GM18505 (cell line): ENCODE measurements around the gene DENND5A.

Source experiments
- ATAC-seq: cut with Tn5 transposase; IDR thresholded peaks from one replicate; pipeline ENCODE4 v1.9.1; 2021; ENCODE audit not compliant: unreplicated experiment
- POLR2A ChIP-seq: IDR thresholded peaks from 4 replicates; pipeline ENCODE4 v1.6.1; 2011; ENCODE audit warnings: borderline replicate concordance; ENCODE audit not compliant: insufficient read depth, insufficient read length; ENCODE audit errors: extremely low read depth

Gene DENND5A

GRCh38 chr11:9158898-9159391 is 106.2 kb downstream of the DENND5A start:
- ATAC-seq, result no peak
- TF ChIP-seq POLR2A, result no peak

- TF ChIP-seq POLR2A, result no peak
Observed at GRCh38 chr11:9155930-9156329, 109.2 kb downstream of the DENND5A start.

GRCh38 chr11:9153651-9154050 is 111.5 kb downstream of the DENND5A start:
- no peak for ATAC-seq
- no peak for TF ChIP-seq POLR2A

More at GRCh38 chr11:9155930-9156329, 109.2 kb downstream of the DENND5A start:
- no peak for ATAC-seq

- no peak for TF ChIP-seq POLR2A
- no peak for ATAC-seq
Observed at GRCh38 chr11:9151631-9152030, 113.5 kb downstream of the DENND5A start.

- ATAC-seq, result no peak
Observed at GRCh38 chr11:9150926-9151325, 114.2 kb downstream of the DENND5A start.

GRCh38 chr11:9150501-9150900 is 114.6 kb downstream of the DENND5A start:
- no peak for ATAC-seq

More at GRCh38 chr11:9150926-9151325, 114.2 kb downstream of the DENND5A start:
- no peak for TF ChIP-seq POLR2A

GRCh38 chr11:9148727-9149126 is 116.4 kb downstream of the DENND5A start:
- TF ChIP-seq POLR2A, result no peak
- ATAC-seq, result no peak

More at GRCh38 chr11:9150501-9150900, 114.6 kb downstream of the DENND5A start:
- TF ChIP-seq POLR2A, result no peak

- ATAC-seq, result no peak
- no peak for TF ChIP-seq POLR2A
Observed at GRCh38 chr11:9148035-9148434, 117.1 kb downstream of the DENND5A start.

- no peak for ATAC-seq
- TF ChIP-seq POLR2A, result no peak
Observed at GRCh38 chr11:9146477-9146876, 118.7 kb downstream of the DENND5A start.

GRCh38 chr11:9145283-9145682 is 119.9 kb downstream of the DENND5A start:
- no peak for TF ChIP-seq POLR2A
- no peak for ATAC-seq

GRCh38 chr11:9144828-9145227 is 120.3 kb downstream of the DENND5A start:
- no peak for TF ChIP-seq POLR2A
- ATAC-seq, result no peak

- no peak for TF ChIP-seq POLR2A
Observed at GRCh38 chr11:9143721-9144120, 121.4 kb downstream of the DENND5A start.

GRCh38 chr11:9142732-9143131 is 122.4 kb downstream of the DENND5A start:
- no peak for ATAC-seq
- TF ChIP-seq POLR2A, result no peak

More at GRCh38 chr11:9143721-9144120, 121.4 kb downstream of the DENND5A start:
- ATAC-seq, result no peak

GRCh38 chr11:9141186-9141585 is 124.0 kb downstream of the DENND5A start:
- no peak for TF ChIP-seq POLR2A

More at GRCh38 chr11:9141186-9141585, 124.0 kb downstream of the DENND5A start:
- ATAC-seq, result no peak
